Liver (tissue), 9 donors: ENCODE measurements around the gene PALLD. TPM values are rescaled to one million over a fixed set of nuclear protein-coding genes. Genes with fewer than 3 reads are reported as not detected.

Source experiments
- DNase-seq: peaks from one replicate; pipeline ENCODE4 v3.0.0-alpha.2; 2017; ENCODE audit warnings: low spot score
- H3K27ac ChIP-seq, 2 donors: one replicate each; pipeline ENCODE4 v1.7.0; 2013; ENCODE audit warnings: inconsistent platforms in 2 of 2, low read length in 2 of 2, control low read depth in 1 of 2, low read depth in 1 of 2, mild to moderate bottlenecking in 1 of 2
- H3K27me3 ChIP-seq, 4 donors: one replicate each; pipeline versions ENCODE4 v1.6.1 to v1.7.0; 2013; ENCODE audit warnings: low read length in 3 of 4, inconsistent platforms in 1 of 4, mild to moderate bottlenecking in 1 of 4, moderate library complexity in 1 of 4; ENCODE audit not compliant: control insufficient read depth in 4 of 4, insufficient read depth in 4 of 4
- H3K36me3 ChIP-seq, 4 donors: one replicate each; pipeline versions ENCODE4 v1.6.1 to v1.7.0; 2013; ENCODE audit warnings: low read length in 3 of 4, mild to moderate bottlenecking in 3 of 4, low read depth in 1 of 4, moderate library complexity in 1 of 4; ENCODE audit not compliant: control insufficient read depth in 4 of 4, insufficient read depth in 3 of 4
- H3K4me1 ChIP-seq, 4 donors: one replicate each; pipeline versions ENCODE4 v1.6.1 to v1.7.0; 2013; ENCODE audit warnings: low read length in 3 of 4, mild to moderate bottlenecking in 3 of 4, moderate library complexity in 1 of 4; ENCODE audit not compliant: control insufficient read depth in 4 of 4, insufficient read depth in 4 of 4
- H3K4me3 ChIP-seq, 3 donors: one replicate each; pipeline versions ENCODE4 v1.6.1 to v1.7.0; 2013; ENCODE audit warnings: low read length in 3 of 3, control low read depth in 1 of 3, low read depth in 1 of 3, mild to moderate bottlenecking in 1 of 3
- H3K9ac ChIP-seq, 2 donors: one replicate each; pipeline ENCODE4 v1.7.0; 2013; ENCODE audit warnings: low read length in 2 of 2, mild to moderate bottlenecking in 2 of 2, moderate library complexity in 2 of 2, control low read depth in 1 of 2, low read depth in 1 of 2
- H3K9me3 ChIP-seq, 4 donors: one replicate each; pipeline versions ENCODE4 v1.6.1 to v1.7.0; 2013; ENCODE audit warnings: low read length in 3 of 4; ENCODE audit not compliant: control insufficient read depth in 4 of 4
- EGR1 ChIP-seq, 2 donors: IDR thresholded peaks; 2 replicates each; pipeline ENCODE4 v1.6.1; 2016 to 2018; ENCODE audit warnings: antibody characterized with exemption in 2 of 2, low read depth in 2 of 2
- FOXA1 ChIP-seq: IDR thresholded peaks from 2 replicates; pipeline ENCODE4 v1.6.1; 2016; ENCODE audit warnings: antibody characterized with exemption
- FOXA2 ChIP-seq: IDR thresholded peaks from 2 replicates; pipeline ENCODE4 v1.6.1; 2016; ENCODE audit warnings: antibody characterized with exemption
- GABPA ChIP-seq, 2 donors: IDR thresholded peaks in 1 of 2; conservative IDR thresholded peaks in 1 of 2; 2 replicates each; pipeline ENCODE4 v1.6.1; 2016; ENCODE audit warnings: antibody characterized with exemption in 2 of 2, mild to moderate bottlenecking in 1 of 2, moderate library complexity in 1 of 2
- HNF4A ChIP-seq, 2 donors: conservative IDR thresholded peaks; 2 replicates each; pipeline ENCODE4 v1.6.1; 2016; ENCODE audit warnings: antibody characterized with exemption in 2 of 2, mild to moderate bottlenecking in 2 of 2
- JUND ChIP-seq, 2 donors: IDR thresholded peaks; 2 replicates each; pipeline ENCODE4 v1.6.1; 2016; ENCODE audit warnings: antibody characterized with exemption in 2 of 2
- MAX ChIP-seq: IDR thresholded peaks from 2 replicates; pipeline ENCODE4 v1.6.1; 2016; ENCODE audit warnings: antibody characterized with exemption
- NR2F2 ChIP-seq: IDR thresholded peaks from 2 replicates; pipeline ENCODE4 v1.6.1; 2016; ENCODE audit warnings: antibody characterized with exemption
- REST ChIP-seq: IDR thresholded peaks from 2 replicates; pipeline ENCODE4 v1.6.1; 2016; ENCODE audit warnings: antibody characterized with exemption, mild to moderate bottlenecking
- RXRA ChIP-seq, 2 donors: IDR thresholded peaks; 2 replicates each; pipeline ENCODE4 v1.6.1; 2017 to 2018; ENCODE audit warnings: antibody characterized with exemption in 2 of 2, mild to moderate bottlenecking in 1 of 2
- SP1 ChIP-seq: IDR thresholded peaks from 2 replicates; pipeline ENCODE4 v1.6.1; 2018; ENCODE audit warnings: antibody characterized with exemption, mild to moderate bottlenecking
- WGBS: extraction: QIAGEN DNeasy Blood & Tissue Kit; methylation state at CpG from one replicate; pipeline ENCODE4 v1.1.7; 2013; 5-methylcytosine and 5-hydroxymethylcytosine counted together
- polyA plus RNA-seq, 2 donors: library from polyadenylated mRNA; stranded (reverse) in 1 of 2; unstranded in 1 of 2; fragments of 200-250 nt in 1 of 2; fragments of >200 nt in 1 of 2; fragmentation: Nextera tagmentation in 1 of 2; extraction: Ambion mirVana in 1 of 2; gene quantifications; one replicate each; pipeline versions ENCODE4 v1.2.1 to v1.2.3, GENCODE V29; 2013 to 2015
- total RNA-seq, 2 donors: library from RNA; depleted of rRNA; stranded (reverse); fragments of >200 nt; gene quantifications; one replicate each; pipeline ENCODE4 v1.2.3, GENCODE V29; 2014
- TF ChIP-seq, protein P1 (sequence below): IDR thresholded peaks from 2 replicates; pipeline ENCODE4 v1.6.1; 2016; ENCODE audit warnings: antibody characterized with exemption
- TF ChIP-seq, protein P2 (sequence below): IDR thresholded peaks from 2 replicates; pipeline ENCODE4 v1.6.1; 2016; ENCODE audit warnings: antibody characterized with exemption
- TF ChIP-seq, protein P3 (sequence below): fragments of 150-350 bp; IDR thresholded peaks from 2 replicates; pipeline ENCODE4 v1.5.1; 2017; ENCODE audit warnings: improper control_type of control experiment, low read depth, low read length; ENCODE audit not compliant: missing input control
- donor health status: healthy.
- donor health status: healthy.
- donor health status: healthy.
- donor health status: healthy.
- donor health status: healthy.

PALLD gene
- total and polyA plus RNA-seq, 4 donors = 9.0 to 26.3 (median 14.7) TPM

DNA sequence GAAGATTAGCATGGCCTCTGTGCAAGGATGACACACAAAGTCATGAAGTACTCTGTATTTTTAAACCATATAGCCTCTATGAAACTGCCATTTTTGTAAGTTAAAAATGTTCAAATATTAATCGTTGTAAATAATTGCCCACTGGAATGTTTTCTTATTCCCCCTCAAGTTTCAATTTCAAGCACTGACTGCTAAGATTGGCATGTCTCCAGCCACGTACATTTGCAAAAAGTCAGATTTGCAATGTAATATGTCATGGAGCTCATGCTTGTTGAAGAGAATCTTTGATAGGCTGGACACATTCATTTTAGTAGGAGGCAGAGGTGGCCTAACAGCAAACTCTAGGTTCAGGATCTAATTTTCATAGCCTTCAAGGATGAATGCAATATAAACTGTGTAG, 388.5 kb downstream of the PALLD start:
- no peak for DNase-seq

GRCh38 chr4:168886351-168886750, 389.5 kb downstream of the PALLD start:
- no peak overlapping the region for H3K4me3 ChIP-seq
- H3K9ac ChIP-seq = no peak overlapping the region
- H3K9me3 ChIP-seq = no peaks in the 10 kb centered on the region
- no peaks in the 10 kb centered on the region for H3K27me3 ChIP-seq
- H3K36me3 ChIP-seq = peaks cover 0 to 9% (median 0%) of the 10 kb centered on the region in 4 donors
- no peak for DNase-seq
- TF ChIP-seq FOXA2 (no peak), SP1 (no peak), EGR1 (IDR thresholded peaks at IDR 0.05; ENCODE audit: low read depth in 2 of 2) (no peak), REST (no peak), FOXA1 (no peak), GABPA (IDR thresholded peaks at IDR 0.05 in 1 of 2, conservative IDR thresholded peaks at IDR 0.05 in 1 of 2) (no peak), RXRA (IDR thresholded peaks at IDR 0.05) (no peak), NR2F2 (no peak)
- TF ChIP-seq, protein P1, sequence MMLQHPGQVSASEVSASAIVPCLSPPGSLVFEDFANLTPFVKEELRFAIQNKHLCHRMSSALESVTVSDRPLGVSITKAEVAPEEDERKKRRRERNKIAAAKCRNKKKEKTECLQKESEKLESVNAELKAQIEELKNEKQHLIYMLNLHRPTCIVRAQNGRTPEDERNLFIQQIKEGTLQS = no peak
- TF ChIP-seq, protein P2, sequence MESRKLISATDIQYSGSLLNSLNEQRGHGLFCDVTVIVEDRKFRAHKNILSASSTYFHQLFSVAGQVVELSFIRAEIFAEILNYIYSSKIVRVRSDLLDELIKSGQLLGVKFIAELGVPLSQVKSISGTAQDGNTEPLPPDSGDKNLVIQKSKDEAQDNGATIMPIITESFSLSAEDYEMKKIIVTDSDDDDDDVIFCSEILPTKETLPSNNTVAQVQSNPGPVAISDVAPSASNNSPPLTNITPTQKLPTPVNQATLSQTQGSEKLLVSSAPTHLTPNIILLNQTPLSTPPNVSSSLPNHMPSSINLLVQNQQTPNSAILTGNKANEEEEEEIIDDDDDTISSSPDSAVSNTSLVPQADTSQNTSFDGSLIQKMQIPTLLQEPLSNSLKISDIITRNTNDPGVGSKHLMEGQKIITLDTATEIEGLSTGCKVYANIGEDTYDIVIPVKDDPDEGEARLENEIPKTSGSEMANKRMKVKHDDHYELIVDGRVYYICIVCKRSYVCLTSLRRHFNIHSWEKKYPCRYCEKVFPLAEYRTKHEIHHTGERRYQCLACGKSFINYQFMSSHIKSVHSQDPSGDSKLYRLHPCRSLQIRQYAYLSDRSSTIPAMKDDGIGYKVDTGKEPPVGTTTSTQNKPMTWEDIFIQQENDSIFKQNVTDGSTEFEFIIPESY = no peak
- no peak overlapping the region for H3K27ac ChIP-seq
- H3K4me1 ChIP-seq = peaks cover 0 to 7% (median 1%) of the 10 kb centered on the region in 4 donors

More for the DNA sequence above, 388.5 kb downstream of the PALLD start:
- H3K9me3 ChIP-seq = no peaks in the 10 kb centered on the region
- H3K4me1 ChIP-seq = peaks cover 3 to 16% (median 10%) of the 10 kb centered on the region in 4 donors
- no peaks in the 10 kb centered on the region for H3K27me3 ChIP-seq
- 88% methylated on average over 2 of the region's 2 CpGs for WGBS
- H3K4me3 ChIP-seq = no peak overlapping the region
- peaks cover 0 to 3% (median 0%) of the 10 kb centered on the region in 4 donors for H3K36me3 ChIP-seq
- no peak overlapping the region for H3K9ac ChIP-seq
- no peak overlapping the region for H3K27ac ChIP-seq
- TF ChIP-seq SP1 (no peak), HNF4A (conservative IDR thresholded peaks at IDR 0.05) (no peak), EGR1 (IDR thresholded peaks at IDR 0.05; ENCODE audit: low read depth in 2 of 2) (no peak), FOXA1 (no peak), JUND (IDR thresholded peaks at IDR 0.05) (no peak), RXRA (IDR thresholded peaks at IDR 0.05) (no peak), FOXA2 (no peak), MAX (no peak), NR2F2 (no peak)
- TF ChIP-seq, protein P1 = no peak
- TF ChIP-seq, protein P2 = no peak
- TF ChIP-seq, protein P3, sequence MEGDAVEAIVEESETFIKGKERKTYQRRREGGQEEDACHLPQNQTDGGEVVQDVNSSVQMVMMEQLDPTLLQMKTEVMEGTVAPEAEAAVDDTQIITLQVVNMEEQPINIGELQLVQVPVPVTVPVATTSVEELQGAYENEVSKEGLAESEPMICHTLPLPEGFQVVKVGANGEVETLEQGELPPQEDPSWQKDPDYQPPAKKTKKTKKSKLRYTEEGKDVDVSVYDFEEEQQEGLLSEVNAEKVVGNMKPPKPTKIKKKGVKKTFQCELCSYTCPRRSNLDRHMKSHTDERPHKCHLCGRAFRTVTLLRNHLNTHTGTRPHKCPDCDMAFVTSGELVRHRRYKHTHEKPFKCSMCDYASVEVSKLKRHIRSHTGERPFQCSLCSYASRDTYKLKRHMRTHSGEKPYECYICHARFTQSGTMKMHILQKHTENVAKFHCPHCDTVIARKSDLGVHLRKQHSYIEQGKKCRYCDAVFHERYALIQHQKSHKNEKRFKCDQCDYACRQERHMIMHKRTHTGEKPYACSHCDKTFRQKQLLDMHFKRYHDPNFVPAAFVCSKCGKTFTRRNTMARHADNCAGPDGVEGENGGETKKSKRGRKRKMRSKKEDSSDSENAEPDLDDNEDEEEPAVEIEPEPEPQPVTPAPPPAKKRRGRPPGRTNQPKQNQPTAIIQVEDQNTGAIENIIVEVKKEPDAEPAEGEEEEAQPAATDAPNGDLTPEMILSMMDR = no peak
